Activated CD4-positive, alpha-beta T cell treated with anti-CD3 and anti-CD28 coated beads, Interleukin-2, amount 50 U/mL, for 48 hours (primary cell): ENCODE measurements around the gene FHIT.

Experiments
- DNase-seq, 2 experiments: peaks; one replicate each; pipeline ENCODE4 v3.0.0-alpha.2; 2020

FHIT gene

GRCh38 chr3:60065227-60065868 lies 1185.9 kb downstream of the FHIT start:
- DNase-seq, result no peak

- no peak for DNase-seq
These were observed 1186.8 kb downstream of the FHIT start for GRCh38 chr3:60064210-60065178.

- DNase-seq, result no peak
These were observed 1194.8 kb downstream of the FHIT start for GRCh38 chr3:60056404-60056803.

GRCh38 chr3:60055765-60056164 lies 1195.5 kb downstream of the FHIT start:
- DNase-seq, result no peak

GRCh38 chr3:60053526-60054265 lies 1197.6 kb downstream of the FHIT start:
- DNase-seq, result peak; percentile 42 to 69

- DNase-seq, result peak; percentile 31 to 40
These were observed 1202.8 kb downstream of the FHIT start for GRCh38 chr3:60048447-60048848.

- DNase-seq, result no peak
These were observed 1203.6 kb downstream of the FHIT start for GRCh38 chr3:60047426-60048200.

GRCh38 chr3:60046210-60046609 lies 1205.0 kb downstream of the FHIT start:
- no peak for DNase-seq

GRCh38 chr3:60045686-60046085 lies 1205.6 kb downstream of the FHIT start:
- DNase-seq, result no peak

- no peak for DNase-seq
These were observed 1214.4 kb downstream of the FHIT start for GRCh38 chr3:60036803-60037202.

GRCh38 chr3:60033901-60034453 lies 1217.3 kb downstream of the FHIT start:
- no peak for DNase-seq

- DNase-seq, result no peak
These were observed 1220.3 kb downstream of the FHIT start for GRCh38 chr3:60030982-60031381.

- DNase-seq, result no peak
These were observed 1223.0 kb downstream of the FHIT start for GRCh38 chr3:60028233-60028632.

GRCh38 chr3:60027335-60027734 lies 1223.9 kb downstream of the FHIT start:
- DNase-seq, result no peak

- no peak for DNase-seq
These were observed 1225.9 kb downstream of the FHIT start for GRCh38 chr3:60025096-60026050.

GRCh38 chr3:60024400-60024799 lies 1226.9 kb downstream of the FHIT start:
- DNase-seq, result no peak

- DNase-seq, result no peak
These were observed 1228.1 kb downstream of the FHIT start for GRCh38 chr3:60023189-60023588.

GRCh38 chr3:60017631-60018030 lies 1233.6 kb downstream of the FHIT start:
- peak; percentile 31 to 54 for DNase-seq

- no peak for DNase-seq
These were observed 1236.1 kb downstream of the FHIT start for GRCh38 chr3:60015032-60015705.

GRCh38 chr3:60013241-60013640 lies 1238.0 kb downstream of the FHIT start:
- DNase-seq, result no peak
